Measurements from ENCODE around the gene MS4A4E. TPM values are rescaled to one million over a fixed set of nuclear protein-coding genes. Genes with fewer than 3 reads are reported as not detected.

The MS4A4E gene
- total and polyA plus RNA-seq, 12 donors: 0.26 to 3.0 (median 0.82) TPM; not detected in 3

DNA sequence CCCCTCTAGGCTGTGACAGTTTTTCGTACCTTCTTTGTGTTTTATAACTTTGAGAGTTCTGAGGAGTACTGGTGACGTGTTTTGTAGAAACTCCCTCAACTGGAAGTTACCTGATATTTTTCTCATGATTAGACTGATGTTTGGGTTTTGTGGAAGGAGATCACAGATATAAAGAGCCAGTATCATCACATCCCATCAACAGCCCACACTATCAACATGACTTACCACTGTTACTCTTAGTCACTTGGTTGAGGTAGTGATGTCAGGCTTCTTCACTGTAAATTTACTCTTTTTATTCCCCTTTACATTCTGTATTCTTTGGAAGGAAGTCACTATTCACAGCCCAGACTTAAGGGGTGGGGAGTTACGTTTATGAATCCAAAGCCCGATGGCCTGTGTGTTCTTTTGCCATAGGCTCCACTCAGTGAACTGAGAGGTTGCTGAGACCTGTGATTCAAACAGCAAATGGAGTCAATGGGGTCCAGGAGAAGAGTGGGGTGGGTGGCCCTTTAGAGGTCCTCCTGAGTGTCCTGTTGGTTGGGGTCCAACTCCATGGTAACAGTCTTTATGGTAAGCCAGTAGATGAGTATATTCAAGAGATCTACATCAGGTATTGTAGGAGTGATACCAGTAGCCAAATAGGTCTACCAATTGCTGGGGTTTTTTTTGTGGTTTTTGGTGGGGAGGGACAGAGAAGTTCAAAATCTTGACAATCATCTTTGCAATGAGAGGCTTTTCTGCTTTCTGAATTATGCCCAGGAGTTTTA is 15.2 kb upstream of the MS4A4E start:
- H3K9me3 ChIP-seq: peaks cover 0 to 19% (median 0%) of the 10 kb centered on the region in 11 donors
- intact Hi-C loops (cut with DNase I): no loop called here
- H3K4me3 ChIP-seq: no peak overlapping the region
- DNase-seq (no peak), ATAC-seq (no peak)
- TF ChIP-seq, protein P1, sequence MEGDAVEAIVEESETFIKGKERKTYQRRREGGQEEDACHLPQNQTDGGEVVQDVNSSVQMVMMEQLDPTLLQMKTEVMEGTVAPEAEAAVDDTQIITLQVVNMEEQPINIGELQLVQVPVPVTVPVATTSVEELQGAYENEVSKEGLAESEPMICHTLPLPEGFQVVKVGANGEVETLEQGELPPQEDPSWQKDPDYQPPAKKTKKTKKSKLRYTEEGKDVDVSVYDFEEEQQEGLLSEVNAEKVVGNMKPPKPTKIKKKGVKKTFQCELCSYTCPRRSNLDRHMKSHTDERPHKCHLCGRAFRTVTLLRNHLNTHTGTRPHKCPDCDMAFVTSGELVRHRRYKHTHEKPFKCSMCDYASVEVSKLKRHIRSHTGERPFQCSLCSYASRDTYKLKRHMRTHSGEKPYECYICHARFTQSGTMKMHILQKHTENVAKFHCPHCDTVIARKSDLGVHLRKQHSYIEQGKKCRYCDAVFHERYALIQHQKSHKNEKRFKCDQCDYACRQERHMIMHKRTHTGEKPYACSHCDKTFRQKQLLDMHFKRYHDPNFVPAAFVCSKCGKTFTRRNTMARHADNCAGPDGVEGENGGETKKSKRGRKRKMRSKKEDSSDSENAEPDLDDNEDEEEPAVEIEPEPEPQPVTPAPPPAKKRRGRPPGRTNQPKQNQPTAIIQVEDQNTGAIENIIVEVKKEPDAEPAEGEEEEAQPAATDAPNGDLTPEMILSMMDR (IDR thresholded peaks at IDR 0.05): no peak
- no peak overlapping the region for H3K27ac ChIP-seq
- H3K27me3 ChIP-seq: peaks cover 0 to 7% (median 0%) of the 10 kb centered on the region in 7 donors
- peaks cover 0 to 6% (median 0%) of the 10 kb centered on the region in 9 donors for H3K4me1 ChIP-seq
- WGBS, 2 donors: 78 to 83% methylated on average over 4 of the region's 4 CpGs
- H3K36me3 ChIP-seq: no peaks in the 10 kb centered on the region

DNA sequence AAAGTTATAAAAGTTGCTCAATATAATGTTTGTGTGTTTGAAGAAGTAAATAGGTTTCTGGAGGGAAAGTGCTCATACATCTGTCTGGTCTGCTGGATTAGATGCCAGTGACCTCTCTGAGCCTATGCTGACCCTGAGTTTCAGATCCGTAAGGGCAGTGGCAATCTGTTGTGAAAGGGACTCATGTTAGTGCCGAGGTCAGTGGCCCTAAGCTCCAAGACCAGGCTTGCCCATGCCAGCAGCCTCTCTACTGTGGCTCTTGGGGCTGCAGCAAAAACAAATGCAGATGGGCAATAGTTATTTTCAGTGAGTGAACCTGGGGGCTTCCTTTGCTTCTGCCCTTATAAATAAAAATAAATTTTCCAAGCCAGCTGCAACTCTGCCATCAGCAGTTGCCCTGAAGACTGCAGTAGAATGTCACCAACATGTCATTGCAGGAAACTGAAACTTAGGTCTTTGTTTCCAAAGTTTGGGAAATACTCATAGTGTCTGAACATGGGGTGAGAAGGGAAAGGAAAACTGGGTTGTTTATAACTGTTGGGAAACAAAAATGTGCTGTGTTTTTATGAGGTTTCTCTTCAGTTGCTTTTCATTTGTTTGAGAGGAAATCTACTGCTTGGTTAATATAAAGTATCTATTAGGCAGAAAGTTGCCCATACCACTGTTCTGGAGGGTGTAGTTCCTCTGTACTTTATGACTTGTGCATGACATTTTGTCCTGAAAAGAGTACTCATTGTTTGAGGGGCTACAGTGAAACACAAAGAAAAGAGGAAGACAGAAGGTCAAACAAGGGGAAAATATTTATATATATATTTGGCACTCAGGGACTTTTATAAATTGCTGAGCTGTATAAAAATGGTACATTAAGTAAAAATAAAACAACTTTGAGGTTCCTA is 9.5 kb upstream of the MS4A4E start:
- peaks cover 0 to 7% (median 0%) of the 10 kb centered on the region in 7 donors for H3K27me3 ChIP-seq
- no peak overlapping the region for H3K4me3 ChIP-seq
- 54 to 79% methylated on average over 2 of the region's 2 CpGs for WGBS, 2 donors
- peak in 4 of 8 donors; percentile 33 to 83 (median 55) for ATAC-seq
- peaks cover 0 to 15% (median 0%) of the 10 kb centered on the region in 11 donors for H3K9me3 ChIP-seq
- TF ChIP-seq, protein P1 (IDR thresholded peaks at IDR 0.05): no peak
- H3K36me3 ChIP-seq: no peaks in the 10 kb centered on the region
- peaks cover 0 to 27% (median 0%) of the 10 kb centered on the region in 9 donors for H3K4me1 ChIP-seq
- DNase-seq: no peak
- peak overlapping the region in 1 of 10 donors; percentile 51 for H3K27ac ChIP-seq
- intact Hi-C loops (cut with DNase I): loop anchor here in 4 of 10 donors (5.0 kb wide), 1 partner anchor 430 kb away; no protein-coding TSS in a partner anchor

- TF ChIP-seq, protein P1 (IDR thresholded peaks at IDR 0.05): peak in 6 of 9 donors; percentile 46 to 73 (median 58)
- H3K9me3 ChIP-seq: peaks cover 0 to 15% (median 0%) of the 10 kb centered on the region in 11 donors
- ATAC-seq (peak in 4 of 8 donors; percentile 33 to 81 (median 67)), DNase-seq (peak in 1 of 2 donors; percentile 9)
- no peaks in the 10 kb centered on the region for H3K36me3 ChIP-seq
- intact Hi-C loops (cut with DNase I): loop anchor here in 4 of 10 donors (5.0 kb wide), 1 partner anchor 429 kb away; no protein-coding TSS in a partner anchor
- H3K27me3 ChIP-seq: peaks cover 0 to 7% (median 0%) of the 10 kb centered on the region in 7 donors
- no peak overlapping the region for H3K4me3 ChIP-seq
- peaks cover 0 to 27% (median 0%) of the 10 kb centered on the region in 9 donors for H3K4me1 ChIP-seq
- H3K27ac ChIP-seq: peak overlapping the region in 2 of 10 donors; percentile 2 to 51
- WGBS, 2 donors: 35 to 55% methylated on average over 6 of the region's 6 CpGs
Observed at GRCh38 chr11:60251485-60252212, 8.7 kb upstream of the MS4A4E start.
